Measurements from ENCODE around the gene CHERP.
"Not testable (repeated sequence)": the region's sequence is repeated elsewhere in the genome, so short reads cannot be mapped to it uniquely, and the experiment has no call there.

CHERP gene

DNA sequence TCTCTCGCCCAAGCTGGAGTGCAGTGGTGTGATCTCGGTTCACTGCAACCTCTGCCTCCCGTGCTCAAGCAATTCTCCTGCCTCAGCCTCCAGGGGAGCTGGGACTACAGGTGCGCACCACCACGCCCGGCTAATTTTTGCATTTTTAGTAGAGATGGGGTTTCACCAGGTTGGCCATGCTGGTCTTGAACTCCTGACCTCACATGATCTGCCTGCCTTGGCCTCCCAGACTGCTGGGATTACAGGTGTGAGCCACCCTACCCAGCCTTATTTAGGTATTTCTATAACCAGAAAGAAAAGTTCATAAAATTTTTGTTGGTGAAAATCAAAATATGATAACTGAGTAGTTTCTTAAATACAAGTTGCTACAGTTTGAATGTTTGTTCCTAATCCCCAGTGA lies 1.5 kb upstream of the CHERP start:
- not testable (repeated sequence) for DNase-seq (ENCODE audit: low spot score)

- DNase-seq (ENCODE audit: low spot score): no peak
Observed at GRCh38 chr19:16542910-16543472, 754 bp upstream of the CHERP start.

DNA sequence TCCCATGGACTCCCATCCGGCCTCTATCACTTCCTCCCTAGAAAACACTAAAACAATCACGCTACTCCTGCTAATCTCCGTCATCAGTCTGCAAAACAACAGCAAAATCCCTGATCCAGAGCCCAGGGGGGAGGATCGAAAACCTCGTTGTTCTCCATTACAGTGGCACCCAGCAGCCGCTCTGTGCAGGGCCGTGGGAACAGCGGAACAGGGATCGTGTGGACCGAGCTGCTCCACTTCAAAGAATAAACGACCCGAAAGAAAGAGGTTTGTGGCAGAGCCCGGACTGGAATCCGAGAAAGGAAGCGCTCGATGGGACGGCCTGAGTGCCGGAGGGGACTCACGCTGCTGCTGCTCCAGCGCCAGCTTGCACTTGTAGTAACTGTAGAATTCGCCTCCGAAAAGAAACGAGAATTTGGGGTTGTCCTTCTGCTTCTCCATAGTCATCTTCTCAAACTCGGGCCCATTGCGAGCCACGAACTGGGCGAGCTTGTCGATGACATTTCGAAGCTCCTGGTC lies 652 bp downstream of the CHERP start:
- DNase-seq (ENCODE audit: low spot score): no peak

- no peak for DNase-seq (ENCODE audit: low spot score)
Observed at GRCh38 chr19:16540948-16541347, 1.3 kb downstream of the CHERP start.

GRCh38 chr19:16537111-16537510 lies 5.1 kb downstream of the CHERP start:
- no peak for DNase-seq (ENCODE audit: low spot score)

DNA sequence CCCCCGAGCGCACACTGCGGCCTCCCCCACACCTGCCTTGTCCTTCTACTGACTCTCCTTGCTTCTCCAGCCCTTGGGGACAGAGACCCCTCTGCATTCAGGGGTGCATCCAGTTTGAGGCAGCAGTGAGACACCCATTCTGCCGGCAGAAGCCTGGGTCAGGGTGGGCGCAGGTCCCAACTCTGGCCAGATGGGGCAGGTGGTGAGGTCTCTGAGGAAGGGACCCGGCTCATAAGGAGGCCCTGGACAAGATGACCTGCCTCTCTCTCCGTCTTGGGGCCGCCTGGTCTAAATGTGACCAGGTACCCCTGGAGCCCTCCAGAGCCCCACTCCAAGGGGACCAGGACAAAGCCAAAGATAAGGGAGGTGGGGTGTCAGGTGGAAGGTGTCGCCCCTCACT lies 6.1 kb downstream of the CHERP start:
- no peak for DNase-seq (ENCODE audit: low spot score)

DNA sequence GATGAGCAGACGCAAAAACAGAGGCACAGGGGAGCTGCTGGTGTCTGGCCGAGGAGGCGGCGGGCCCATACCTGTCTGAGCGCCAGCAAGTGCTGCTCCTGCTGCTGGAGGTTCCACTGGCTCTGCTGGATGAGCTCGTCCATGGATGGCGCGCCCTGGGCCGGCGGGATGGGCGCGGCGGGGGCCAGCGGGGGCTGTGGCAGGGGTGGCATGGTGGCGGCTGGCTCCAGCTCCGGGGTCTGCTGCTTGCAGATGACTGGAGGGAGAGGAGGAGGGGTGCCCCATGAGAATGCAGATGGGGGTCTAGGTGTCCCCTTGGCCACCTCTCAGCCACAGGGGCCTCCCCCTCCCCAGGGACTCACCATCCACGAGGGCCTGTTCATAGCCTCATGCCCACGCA lies 6.9 kb downstream of the CHERP start:
- DNase-seq (ENCODE audit: low spot score): no peak

- DNase-seq (ENCODE audit: low spot score): no peak
Observed at GRCh38 chr19:16532440-16533234, 9.6 kb downstream of the CHERP start.

GRCh38 chr19:16531380-16531669 lies 10.9 kb downstream of the CHERP start:
- no peak for DNase-seq (ENCODE audit: low spot score)

GRCh38 chr19:16530540-16531379 lies 11.5 kb downstream of the CHERP start:
- DNase-seq (ENCODE audit: low spot score): no peak

DNA sequence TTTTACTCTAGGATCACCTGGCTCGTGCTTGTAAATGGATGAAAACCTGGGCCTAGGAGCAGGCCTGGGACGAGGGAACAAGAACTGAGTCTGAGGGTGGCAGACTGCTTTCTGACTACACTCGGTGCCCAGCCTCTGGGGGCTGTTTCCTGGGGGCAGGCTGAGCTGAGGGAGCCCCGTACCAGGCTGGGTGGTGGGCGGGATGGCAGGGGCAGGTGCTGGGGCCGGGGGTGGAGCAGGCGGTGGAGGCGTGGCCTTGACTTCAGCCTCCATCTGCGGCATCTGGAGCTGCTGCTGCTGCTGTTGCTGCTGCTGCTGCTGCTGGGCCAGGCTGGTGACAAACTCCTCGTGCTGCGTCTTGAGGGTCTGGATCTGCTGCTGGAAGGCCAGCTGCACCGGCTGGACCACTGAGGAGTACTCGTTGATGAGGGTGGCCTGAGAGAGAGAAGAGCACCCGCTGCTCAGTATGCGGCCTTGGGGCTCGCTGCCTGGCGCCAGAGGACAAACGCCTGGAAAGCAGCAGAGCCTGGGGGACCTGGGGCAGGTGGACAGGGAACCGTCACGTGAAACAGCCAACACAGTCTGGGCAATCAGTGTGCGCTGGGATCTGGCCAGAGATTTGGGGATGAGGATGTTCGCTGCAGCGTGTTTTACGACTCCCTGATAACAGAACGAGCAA lies 12.6 kb downstream of the CHERP start:
- DNase-seq (ENCODE audit: low spot score): no peak

GRCh38 chr19:16527971-16528521 lies 14.2 kb downstream of the CHERP start:
- no peak for DNase-seq (ENCODE audit: low spot score)

- no peak for DNase-seq (ENCODE audit: low spot score)
Observed at GRCh38 chr19:16527334-16527935, 14.8 kb downstream of the CHERP start.

- DNase-seq (ENCODE audit: low spot score): no peak
Observed at GRCh38 chr19:16525751-16526481, 16.3 kb downstream of the CHERP start.

DNA sequence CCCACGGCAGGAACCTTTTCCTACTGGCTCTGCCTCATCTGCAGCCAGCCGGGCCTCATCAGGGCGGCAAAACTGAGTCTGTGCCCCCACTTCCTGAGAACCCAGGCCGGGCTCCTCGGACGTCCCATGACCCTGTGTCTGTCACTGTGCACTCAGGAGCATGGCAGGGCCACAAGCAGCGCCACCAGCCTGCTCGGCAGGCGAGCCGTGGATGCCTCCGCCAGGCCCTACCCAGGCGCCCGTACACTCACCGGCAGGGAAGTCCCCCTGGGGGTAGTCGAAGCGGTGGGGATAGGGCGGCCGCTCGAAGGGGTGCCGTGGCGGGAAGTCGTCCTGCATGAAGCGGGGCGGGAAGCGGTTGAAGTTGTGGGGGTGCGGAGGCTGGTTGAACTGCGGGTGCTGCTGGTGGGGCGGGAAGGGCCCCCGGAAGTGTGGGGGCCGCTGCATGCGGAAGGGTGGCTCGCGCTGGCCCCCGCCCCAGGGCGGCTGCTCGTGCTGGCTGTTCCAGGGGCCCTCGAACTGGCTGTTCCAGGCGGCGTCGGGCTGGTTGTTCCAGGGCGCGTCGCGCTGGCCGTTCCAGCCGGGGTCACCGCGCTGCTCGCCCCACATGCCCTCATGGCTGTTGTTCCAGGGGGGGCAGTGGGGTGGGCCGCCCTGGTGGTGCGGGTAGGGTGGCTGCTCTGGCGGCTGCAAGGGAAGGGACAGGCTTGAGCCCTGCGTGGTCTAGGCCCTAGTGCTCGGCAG lies 17.1 kb downstream of the CHERP start:
- no peak for DNase-seq (ENCODE audit: low spot score)

GRCh38 chr19:16522559-16523377 lies 19.5 kb downstream of the CHERP start:
- no peak for DNase-seq (ENCODE audit: low spot score)

DNA sequence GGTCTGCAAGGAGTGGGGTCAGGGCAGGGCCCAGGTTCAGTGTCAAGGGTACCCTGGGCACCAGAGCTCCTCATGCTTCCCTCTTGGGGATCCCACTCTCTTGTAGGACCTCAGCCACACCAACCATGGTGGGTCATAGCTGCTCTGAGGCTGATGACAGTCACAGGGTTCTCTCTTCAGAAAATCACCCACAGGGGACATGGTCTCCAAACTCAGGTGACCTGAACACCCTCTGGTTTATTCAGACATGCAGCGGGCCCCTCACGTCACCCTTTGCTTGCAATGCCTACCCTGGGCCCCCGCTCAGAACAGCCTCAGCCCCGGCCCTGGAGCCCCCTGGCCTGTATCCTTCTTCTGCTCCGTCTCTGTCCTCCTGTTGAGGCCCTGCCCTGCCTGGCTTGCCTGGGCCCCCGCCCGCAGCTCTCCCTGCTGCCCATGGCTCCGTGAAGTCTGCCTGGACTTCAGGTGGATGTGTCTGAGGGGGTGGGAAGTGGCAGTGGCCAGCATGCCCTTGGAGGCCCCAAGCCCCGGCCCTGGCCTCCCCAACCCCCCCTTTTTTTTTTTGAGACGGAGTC lies 20.4 kb downstream of the CHERP start:
- no peak for DNase-seq (ENCODE audit: low spot score)

- DNase-seq (ENCODE audit: low spot score): no peak
Observed at GRCh38 chr19:16520986-16521624, 21.1 kb downstream of the CHERP start.
